ENCODE measurements around the gene TXLNB.

- no peak for TF ChIP-seq CTCF (IDR thresholded peaks at IDR 0.05; ENCODE audit: extremely low read depth in 1 of 2, insufficient read depth in 1 of 2, low read depth in 1 of 2, low read length in 2 of 2)
- no peak for TF ChIP-seq EZH2 (IDR thresholded peaks at IDR 0.05; ENCODE audit: borderline replicate concordance, low read depth, low read length, severe bottlenecking)
- TF ChIP-seq JUN (IDR thresholded peaks at IDR 0.05; ENCODE audit: borderline replicate concordance, insufficient read depth, insufficient read length, low read depth) = no peak
- TF ChIP-seq POLR2A (IDR thresholded peaks at IDR 0.05; ENCODE audit: low read depth, low read length) = no peak
- no peak for TF ChIP-seq MAX (IDR thresholded peaks at IDR 0.05; ENCODE audit: insufficient read depth, insufficient read length)
- TF ChIP-seq POLR2AphosphoS5 (IDR thresholded peaks at IDR 0.05; ENCODE audit: insufficient read depth, low read depth, low read length) = no peak
- TF ChIP-seq FOS (IDR thresholded peaks at IDR 0.05; ENCODE audit: borderline replicate concordance, insufficient read depth, low read length) = no peak
- no peak for TF ChIP-seq GATA2 (IDR thresholded peaks at IDR 0.05; ENCODE audit: insufficient read depth, insufficient read length, low read depth, low read length)
- TF ChIP-seq MYC (IDR thresholded peaks at IDR 0.05; ENCODE audit: low read depth, low read length) = no peak
Measured at GRCh38 chr6:139289233-139289632, 2.6 kb downstream of the TXLNB start.

All from endothelial cell of umbilical vein (primary cell).